Muscle of leg (tissue), 11 donors: ENCODE results near the gene WDR49. TPM values are rescaled to one million over a fixed set of nuclear protein-coding genes. Genes with fewer than 3 reads are reported as not detected.

Experiments
- DNase-seq: peaks from one replicate; pipeline ENCODE4 v3.0.0; 2013
- H3K27ac ChIP-seq: one replicate; pipeline ENCODE4 v1.5.1; 2013; ENCODE audit warnings: mild to moderate bottlenecking, low read length, control low read depth
- H3K27me3 ChIP-seq: one replicate; pipeline ENCODE4 v1.6.1; 2013; ENCODE audit warnings: low read length; ENCODE audit not compliant: control insufficient read depth, insufficient read depth
- H3K36me3 ChIP-seq: one replicate; pipeline ENCODE4 v1.6.1; 2013; ENCODE audit warnings: low read length; ENCODE audit not compliant: control insufficient read depth, insufficient read depth
- H3K4me1 ChIP-seq: one replicate; pipeline ENCODE4 v1.6.1; 2013; ENCODE audit warnings: low read length; ENCODE audit not compliant: control insufficient read depth, insufficient read depth
- H3K4me3 ChIP-seq: one replicate; pipeline ENCODE4 v1.5.1; 2013; ENCODE audit warnings: low read length, control low read depth
- H3K9me3 ChIP-seq: replicated peaks from 2 replicates; pipeline ENCODE4 v1.6.1; 2013; ENCODE audit warnings: low read depth, low read length; ENCODE audit not compliant: control insufficient read depth
- WGBS: methylation state at CpG from one replicate; pipeline ENCODE4 v1.1.5; 2013; ENCODE audit warnings: missing lambda C conversion rate; ENCODE audit not compliant: insufficient coverage; 5-methylcytosine and 5-hydroxymethylcytosine counted together
- polyA plus RNA-seq, 8 donors: library from polyadenylated mRNA; unstranded; fragments of 120-200 nt; gene quantifications; one replicate each; pipeline versions ENCODE4 v1.2.1 to v1.2.3, GENCODE V29; 2013; ENCODE audit warnings: inconsistent platforms in 1 of 8, low replicate concordance in 1 of 8; ENCODE audit not compliant: insufficient read length in 8 of 8, insufficient read depth in 1 of 8
- total RNA-seq: library from RNA; stranded (reverse); fragments of 120-200 nt; gene quantifications from one replicate; pipeline ENCODE4 v1.2.4, GENCODE V29; 2013

Gene WDR49
- total and polyA plus RNA-seq, 9 donors, result 0.05 to 0.58 (median 0.27) TPM; not detected in 2

DNA sequence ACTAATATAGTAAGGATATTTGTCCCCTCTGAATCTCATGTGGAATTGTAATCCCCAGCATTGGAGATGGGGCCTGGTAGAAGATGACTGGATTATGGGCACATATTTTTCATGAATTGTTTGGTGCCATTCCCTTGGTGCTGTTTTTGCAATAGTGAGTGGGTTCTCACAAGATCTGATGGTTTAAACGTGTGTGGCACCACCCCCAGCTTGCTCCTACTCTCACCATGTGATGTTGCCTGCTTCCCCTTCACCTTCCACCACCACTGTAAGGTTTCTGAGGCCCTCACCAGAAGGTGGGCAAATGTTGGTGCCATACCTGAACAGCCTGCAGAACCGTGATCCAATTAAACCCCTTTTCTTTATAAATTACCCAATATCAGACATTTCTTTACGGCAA is 151.8 kb downstream of the WDR49 start:
- Histone ChIP-seq H3K4me1 (no peaks in the 10 kb centered on the region), H3K4me3 (no peak overlapping the region), H3K36me3 (no peaks in the 10 kb centered on the region), H3K9me3 (no peaks in the 10 kb centered on the region), H3K27ac (no peak overlapping the region), H3K27me3 (no peaks in the 10 kb centered on the region)
- WGBS, result 79% methylated on average over 2 of the region's 3 CpGs
- DNase-seq, result no peak

- Histone ChIP-seq H3K4me1 (no peaks in the 10 kb centered on the region), H3K4me3 (no peak overlapping the region), H3K9me3 (no peaks in the 10 kb centered on the region), H3K27ac (no peak overlapping the region), H3K27me3 (no peaks in the 10 kb centered on the region), H3K36me3 (no peaks in the 10 kb centered on the region)
- WGBS, result 86% methylated on average over 1 of the region's 7 CpGs
- DNase-seq, result no peak
Measured at GRCh38 chr3:167497903-167498302, 155.8 kb downstream of the WDR49 start.

- Histone ChIP-seq H3K4me1 (no peaks in the 10 kb centered on the region), H3K27me3 (no peaks in the 10 kb centered on the region), H3K27ac (no peak overlapping the region), H3K4me3 (no peak overlapping the region), H3K9me3 (no peaks in the 10 kb centered on the region), H3K36me3 (no peaks in the 10 kb centered on the region)
- no peak for DNase-seq
- WGBS, result 71% methylated on average over 1 of the region's 3 CpGs
Measured at GRCh38 chr3:167493244-167493643, 160.5 kb downstream of the WDR49 start.

GRCh38 chr3:167491621-167492020 is 162.1 kb downstream of the WDR49 start:
- no peak for DNase-seq
- no peaks in the 10 kb centered on the region for H3K36me3 ChIP-seq
- H3K27ac ChIP-seq, result no peak overlapping the region
- H3K27me3 ChIP-seq, result no peaks in the 10 kb centered on the region
- H3K4me3 ChIP-seq, result no peak overlapping the region
- no peaks in the 10 kb centered on the region for H3K4me1 ChIP-seq
- no peaks in the 10 kb centered on the region for H3K9me3 ChIP-seq

GRCh38 chr3:167489571-167489970 is 164.2 kb downstream of the WDR49 start:
- no peaks in the 10 kb centered on the region for H3K4me1 ChIP-seq
- no peak overlapping the region for H3K4me3 ChIP-seq
- H3K36me3 ChIP-seq, result no peaks in the 10 kb centered on the region
- H3K27ac ChIP-seq, result no peak overlapping the region
- no peaks in the 10 kb centered on the region for H3K9me3 ChIP-seq
- H3K27me3 ChIP-seq, result no peaks in the 10 kb centered on the region
- WGBS, result 83% methylated on average over 1 of the region's 1 CpG
- DNase-seq, result no peak

GRCh38 chr3:167487556-167487955 is 166.2 kb downstream of the WDR49 start:
- no peak overlapping the region for H3K27ac ChIP-seq
- H3K4me3 ChIP-seq, result no peak overlapping the region
- no peaks in the 10 kb centered on the region for H3K27me3 ChIP-seq
- no peaks in the 10 kb centered on the region for H3K36me3 ChIP-seq
- whole genome bisulfite sequencing, result 80% methylated on average over 1 of the region's 3 CpGs
- DNase-seq, result no peak
- no peaks in the 10 kb centered on the region for H3K9me3 ChIP-seq
- H3K4me1 ChIP-seq, result no peaks in the 10 kb centered on the region

GRCh38 chr3:167484551-167484950 is 169.2 kb downstream of the WDR49 start:
- no peaks in the 10 kb centered on the region for H3K27me3 ChIP-seq
- H3K9me3 ChIP-seq, result no peaks in the 10 kb centered on the region
- no CpG with 5 or more reads among the region's 2 CpGs for WGBS
- no peak for DNase-seq
- no peaks in the 10 kb centered on the region for H3K36me3 ChIP-seq
- no peak overlapping the region for H3K27ac ChIP-seq
- H3K4me1 ChIP-seq, result no peaks in the 10 kb centered on the region
- H3K4me3 ChIP-seq, result no peak overlapping the region

GRCh38 chr3:167483708-167484475 is 169.8 kb downstream of the WDR49 start:
- no peak overlapping the region for H3K27ac ChIP-seq
- no peak overlapping the region for H3K4me3 ChIP-seq
- no peaks in the 10 kb centered on the region for H3K4me1 ChIP-seq
- H3K36me3 ChIP-seq, result no peaks in the 10 kb centered on the region
- no peaks in the 10 kb centered on the region for H3K9me3 ChIP-seq
- WGBS, result no CpG with 5 or more reads among the region's 2 CpGs
- no peaks in the 10 kb centered on the region for H3K27me3 ChIP-seq
- no peak for DNase-seq

GRCh38 chr3:167481164-167481563 is 172.6 kb downstream of the WDR49 start:
- Histone ChIP-seq H3K4me3 (no peak overlapping the region), H3K36me3 (no peaks in the 10 kb centered on the region), H3K9me3 (no peaks in the 10 kb centered on the region), H3K4me1 (no peaks in the 10 kb centered on the region), H3K27me3 (no peaks in the 10 kb centered on the region), H3K27ac (no peak overlapping the region)
- no peak for DNase-seq

- Histone ChIP-seq H3K4me3 (no peak overlapping the region), H3K36me3 (no peaks in the 10 kb centered on the region), H3K4me1 (no peaks in the 10 kb centered on the region), H3K27me3 (no peaks in the 10 kb centered on the region), H3K27ac (no peak overlapping the region), H3K9me3 (no peaks in the 10 kb centered on the region)
- no peak for DNase-seq
- WGBS, result no CpG with 5 or more reads among the region's 2 CpGs
Measured at GRCh38 chr3:167480748-167481147, 173.0 kb downstream of the WDR49 start.

DNA sequence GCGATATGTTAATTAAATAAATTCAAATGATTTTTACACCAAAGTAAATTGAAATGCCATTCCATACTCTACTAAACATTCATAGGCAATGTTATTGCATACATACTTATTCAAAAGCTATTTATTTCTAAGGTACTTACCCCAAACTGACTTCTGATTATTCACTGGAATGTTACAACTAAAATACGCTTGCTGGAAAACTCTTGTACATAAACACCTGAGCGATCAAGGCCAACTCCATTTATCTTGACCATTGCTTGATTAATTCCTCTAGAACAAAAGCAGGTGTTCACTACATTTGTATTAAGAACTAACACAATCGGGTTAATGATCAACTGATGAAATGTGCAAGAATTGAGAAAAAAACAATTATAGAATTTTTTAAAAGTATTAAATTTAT is 179.9 kb downstream of the WDR49 start, which contains the start of gene SERPINI2:
TSS of gene SERPINI2 (minus strand) at position 180 of the 400 bp plus-strand sequence. CDS start 2,208 bp downstream, outside the sequence.
- DNase-seq, result no peak
- H3K27ac ChIP-seq, result no peak within 1 kb of the TSS
- H3K27me3 ChIP-seq, result no peaks in the 10 kb centered on the region
- WGBS, result no CpG with 5 or more reads among the region's 4 CpGs
- H3K9me3 ChIP-seq, result no peaks in the 10 kb centered on the region
- no peak within 1 kb of the TSS for H3K4me3 ChIP-seq
- no peaks in the 10 kb centered on the region for H3K36me3 ChIP-seq
- no peaks in the 10 kb centered on the region for H3K4me1 ChIP-seq
